ENCODE results near the gene ZFP92.
"Not testable (repeated sequence)": the region's sequence is repeated elsewhere in the genome, so short reads cannot be mapped to it uniquely, and the experiment has no call there.

The ZFP92 gene

GRCh38 chrX:153411255-153411987 lies at the start of gene ZFP92:
ZFP92 (plus strand) TSS chrX:153411472; CDS start chrX:153418323, 6,851 bp downstream.
- DNase-seq: peak; percentile 14

GRCh38 chrX:153361781-153362397 lies 49.4 kb upstream of the ZFP92 start:
- no peak for DNase-seq

GRCh38 chrX:153365670-153366069 lies 45.6 kb upstream of the ZFP92 start:
- DNase-seq: no peak

GRCh38 chrX:153366119-153366518 lies 45.2 kb upstream of the ZFP92 start:
- DNase-seq: no peak

- no peak for DNase-seq
These were observed 44.3 kb upstream of the ZFP92 start for GRCh38 chrX:153366878-153367538.

- no peak for DNase-seq
These were observed 40.8 kb upstream of the ZFP92 start for GRCh38 chrX:153370293-153371055.

- DNase-seq: no peak
These were observed 40.0 kb upstream of the ZFP92 start for GRCh38 chrX:153371256-153371655.

- DNase-seq: no peak
These were observed 38.3 kb upstream of the ZFP92 start for GRCh38 chrX:153372949-153373348.

- no peak for DNase-seq
These were observed 36.8 kb upstream of the ZFP92 start for GRCh38 chrX:153374426-153374825.

- no peak for DNase-seq
These were observed 35.7 kb upstream of the ZFP92 start for GRCh38 chrX:153375571-153375970.

- DNase-seq: no peak
These were observed 33.5 kb upstream of the ZFP92 start for GRCh38 chrX:153377727-153378126.

- no peak for DNase-seq
These were observed 32.7 kb upstream of the ZFP92 start for GRCh38 chrX:153378607-153379006.

- no peak for DNase-seq
These were observed 31.8 kb upstream of the ZFP92 start for GRCh38 chrX:153379508-153379907.

- no peak for DNase-seq
These were observed 31.2 kb upstream of the ZFP92 start for GRCh38 chrX:153379971-153380581.

GRCh38 chrX:153380691-153381090 lies 30.6 kb upstream of the ZFP92 start:
- DNase-seq: no peak

GRCh38 chrX:153381684-153382532 lies 29.4 kb upstream of the ZFP92 start:
- peak; percentile 16 for DNase-seq

GRCh38 chrX:153382563-153383482 lies 28.4 kb upstream of the ZFP92 start:
- no peak for DNase-seq

GRCh38 chrX:153384390-153384789 lies 26.9 kb upstream of the ZFP92 start:
- DNase-seq: no peak

GRCh38 chrX:153384973-153385372 lies 26.3 kb upstream of the ZFP92 start:
- not testable (repeated sequence) for DNase-seq

- DNase-seq: no peak
These were observed 25.2 kb upstream of the ZFP92 start for GRCh38 chrX:153386097-153386496.

- no peak for DNase-seq
These were observed 23.9 kb upstream of the ZFP92 start for GRCh38 chrX:153387345-153387744.
